ENCODE results near the gene CTU2.

GRCh38 chr16:88693420-88694177 is 12.7 kb upstream of the CTU2 start:
- TF ChIP-seq POLR2AphosphoS5 (IDR thresholded peaks at IDR 0.05; ENCODE audit: low read depth, low read length) (no peak), TAF1 (IDR thresholded peaks at IDR 0.05; ENCODE audit: borderline replicate concordance, low read depth, low read length) (no peak)
